Astrocyte of the spinal cord (primary cell): ENCODE measurements around the gene ZNF576.

Experiments
- DNase-seq: peaks from one replicate; pipeline ENCODE4 v3.0.0; 2011; ENCODE audit warnings: low read depth, low spot score
- H3K4me3 ChIP-seq: 2 replicates; pipeline ENCODE4 v1.5.1; 2011; ENCODE audit warnings: low read depth, mild to moderate bottlenecking, low read length, moderate library complexity
- in situ Hi-C: cut with HindIII; loops from 2 replicates; pipeline ENCODE4 v1.10.0; 2017; ENCODE audit warnings: low sequenced_read_pairs
- TF ChIP-seq, protein P1 (sequence below): IDR thresholded peaks from 2 replicates; pipeline ENCODE4 v1.5.1; 2012; ENCODE audit warnings: low read depth, mild to moderate bottlenecking, low read length, inconsistent platforms

Gene ZNF576

DNA sequence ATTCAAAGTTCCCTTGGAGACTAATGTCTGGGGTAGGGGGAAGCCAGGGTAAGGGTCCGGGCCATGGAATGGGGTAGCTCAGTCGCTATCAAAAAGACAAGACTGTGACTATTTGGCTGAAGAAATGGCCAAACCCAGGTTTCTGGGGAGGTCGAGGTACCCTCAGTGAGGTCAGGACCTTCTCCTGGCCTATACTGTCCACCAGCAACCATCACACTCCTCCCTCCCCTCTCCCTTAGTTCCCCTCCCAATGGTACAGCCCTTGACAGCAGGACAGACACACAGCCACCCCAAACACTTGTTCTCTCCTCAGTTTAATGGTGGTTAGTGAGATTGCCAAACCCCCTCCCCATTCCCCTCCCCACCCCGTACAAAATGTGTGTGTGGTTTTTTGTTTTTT, 25.7 kb downstream of the ZNF576 start:
- in situ Hi-C loops = no loop called here
- H3K4me3 ChIP-seq = no peak overlapping the region
- TF ChIP-seq, protein P1, sequence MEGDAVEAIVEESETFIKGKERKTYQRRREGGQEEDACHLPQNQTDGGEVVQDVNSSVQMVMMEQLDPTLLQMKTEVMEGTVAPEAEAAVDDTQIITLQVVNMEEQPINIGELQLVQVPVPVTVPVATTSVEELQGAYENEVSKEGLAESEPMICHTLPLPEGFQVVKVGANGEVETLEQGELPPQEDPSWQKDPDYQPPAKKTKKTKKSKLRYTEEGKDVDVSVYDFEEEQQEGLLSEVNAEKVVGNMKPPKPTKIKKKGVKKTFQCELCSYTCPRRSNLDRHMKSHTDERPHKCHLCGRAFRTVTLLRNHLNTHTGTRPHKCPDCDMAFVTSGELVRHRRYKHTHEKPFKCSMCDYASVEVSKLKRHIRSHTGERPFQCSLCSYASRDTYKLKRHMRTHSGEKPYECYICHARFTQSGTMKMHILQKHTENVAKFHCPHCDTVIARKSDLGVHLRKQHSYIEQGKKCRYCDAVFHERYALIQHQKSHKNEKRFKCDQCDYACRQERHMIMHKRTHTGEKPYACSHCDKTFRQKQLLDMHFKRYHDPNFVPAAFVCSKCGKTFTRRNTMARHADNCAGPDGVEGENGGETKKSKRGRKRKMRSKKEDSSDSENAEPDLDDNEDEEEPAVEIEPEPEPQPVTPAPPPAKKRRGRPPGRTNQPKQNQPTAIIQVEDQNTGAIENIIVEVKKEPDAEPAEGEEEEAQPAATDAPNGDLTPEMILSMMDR = no peak
- DNase-seq = no peak

DNA sequence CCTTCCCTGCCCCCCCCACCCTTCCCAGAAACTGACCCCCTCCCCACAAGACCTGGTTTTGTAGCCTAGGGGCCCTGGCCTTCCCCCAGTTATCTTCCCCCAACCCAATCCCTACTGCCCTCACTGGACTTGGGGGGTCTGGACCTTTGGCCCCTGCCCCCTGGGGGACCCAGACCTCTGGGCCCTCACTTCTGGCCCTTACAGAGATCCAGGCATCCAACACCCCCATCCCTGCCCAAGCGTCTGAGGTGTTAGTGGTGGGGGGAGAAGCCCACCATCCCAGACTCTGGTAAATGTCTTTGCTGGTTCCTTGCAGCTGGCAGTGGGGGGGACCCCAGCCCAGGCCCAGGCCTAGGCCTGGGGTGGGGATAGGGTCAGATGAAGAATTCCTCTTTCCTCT, 26.6 kb downstream of the ZNF576 start:
- TF ChIP-seq, protein P1 = no peak
- in situ Hi-C loops = no loop called here
- DNase-seq = no peak

DNA sequence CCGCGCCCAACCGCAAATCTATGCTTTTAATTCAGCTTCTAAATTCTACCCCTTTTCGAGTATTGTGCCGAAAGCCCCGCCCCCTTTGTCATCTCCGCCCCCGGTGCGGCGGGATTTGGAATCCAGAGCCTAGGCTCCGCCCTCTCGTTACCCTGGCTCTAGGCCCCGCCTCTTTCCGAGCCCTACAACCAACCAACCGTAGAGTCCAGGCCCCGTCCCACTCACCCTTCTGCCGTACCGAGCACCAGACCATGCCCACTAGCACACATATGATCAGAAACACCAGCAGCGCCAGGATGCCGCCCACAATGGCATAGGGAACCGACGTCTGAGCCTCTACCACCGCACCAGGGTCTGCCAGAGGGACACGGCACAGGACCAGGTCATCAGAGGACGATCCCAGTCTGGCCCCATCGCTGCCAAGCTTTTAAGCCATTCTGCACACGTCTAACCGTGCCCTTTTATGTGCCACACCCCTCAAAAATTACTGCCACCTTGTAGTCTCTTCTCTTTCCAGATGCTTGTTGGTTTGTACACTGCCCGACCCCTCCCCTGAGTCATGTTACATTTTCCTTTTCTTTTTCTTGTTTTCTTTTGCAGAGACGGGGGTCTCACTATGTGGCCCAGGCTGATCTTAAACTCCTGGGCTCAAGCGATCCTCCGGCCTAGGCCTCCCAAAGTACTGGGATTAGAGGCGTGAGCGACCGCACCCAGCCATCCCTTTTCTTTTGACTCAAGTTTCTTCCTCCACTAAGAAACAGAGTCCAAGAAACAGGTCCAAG, 27.7 kb downstream of the ZNF576 start:
- no peak for DNase-seq
- in situ Hi-C loops = no loop called here
- H3K4me3 ChIP-seq = no peak overlapping the region
- TF ChIP-seq, protein P1 = no peak

More for the DNA sequence above, 26.6 kb downstream of the ZNF576 start:
- no peak overlapping the region for H3K4me3 ChIP-seq

DNA sequence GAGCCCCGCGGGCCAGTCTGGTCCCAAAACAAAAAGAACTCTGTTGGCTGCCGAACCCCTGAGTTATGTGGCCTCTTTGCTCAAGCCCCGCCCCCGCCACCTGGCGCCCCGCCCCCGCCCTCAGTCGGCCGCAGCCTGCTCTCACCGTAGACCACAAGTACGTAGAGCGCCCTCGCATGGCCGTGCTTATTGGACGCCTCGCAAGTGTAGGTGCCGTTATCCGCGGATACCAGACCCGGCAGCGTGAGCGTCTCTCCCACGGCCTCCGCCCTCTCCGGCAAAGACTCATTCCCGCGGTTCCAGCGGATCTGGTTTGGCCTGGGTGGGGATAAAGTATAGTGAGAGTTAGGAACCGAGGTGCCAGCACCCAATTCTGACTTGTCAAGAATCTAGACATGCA, 28.5 kb downstream of the ZNF576 start:
- H3K4me3 ChIP-seq = no peak overlapping the region
- no peak for DNase-seq
- in situ Hi-C loops = no loop called here
- TF ChIP-seq, protein P1 = no peak

DNA sequence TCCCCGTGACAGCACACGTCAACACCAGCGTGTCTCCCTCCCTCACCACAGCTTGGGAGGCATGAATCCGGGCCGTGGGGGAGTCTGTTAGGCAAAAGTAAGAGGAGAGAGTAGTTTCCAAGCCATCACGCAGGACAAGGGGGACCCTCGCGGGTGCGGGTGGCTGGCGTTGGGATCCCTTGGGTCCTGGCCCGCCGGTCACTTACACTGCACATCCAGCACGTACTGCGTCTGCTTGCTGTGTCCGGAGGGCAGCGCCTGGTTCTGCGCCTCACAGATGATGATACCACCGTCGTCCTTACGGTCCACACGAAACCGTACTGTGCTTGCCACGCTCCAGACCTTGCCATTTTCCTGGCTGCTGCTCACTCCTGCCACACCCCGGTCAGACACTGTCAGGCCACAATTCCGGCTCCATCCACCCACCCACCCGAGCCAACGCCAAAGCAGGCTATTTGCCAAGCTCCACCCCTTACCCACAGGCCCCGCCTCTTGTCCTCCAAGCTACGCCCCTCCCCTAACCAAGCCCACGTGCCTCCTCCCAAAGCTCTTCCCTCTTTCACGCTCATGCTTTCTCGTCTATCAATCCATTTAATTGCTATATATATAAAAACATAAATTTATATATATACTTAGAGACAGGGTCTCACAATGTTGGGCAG, 29.7 kb downstream of the ZNF576 start:
- H3K4me3 ChIP-seq = no peak overlapping the region
- TF ChIP-seq, protein P1 = no peak
- in situ Hi-C loops = no loop called here
- no peak for DNase-seq

DNA sequence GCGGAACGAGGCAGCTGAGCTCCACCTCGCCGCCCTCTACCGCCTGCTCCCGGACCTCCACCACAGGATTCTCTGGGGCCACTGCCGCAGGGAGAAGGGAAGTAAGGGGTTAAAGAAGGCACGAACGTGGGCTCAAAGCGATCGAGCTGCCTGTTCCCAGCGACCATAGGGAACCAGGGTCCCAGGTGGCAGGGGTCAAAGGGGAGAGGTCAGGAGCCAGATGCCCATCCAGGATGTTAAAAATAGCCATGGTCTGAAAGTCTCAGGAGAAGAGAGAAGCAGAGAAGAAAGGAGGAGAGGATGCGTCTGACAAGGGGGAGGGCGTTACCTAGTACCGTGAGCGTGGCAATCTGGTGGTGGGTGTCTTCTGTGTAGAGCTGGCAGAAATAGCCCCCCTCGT, 30.4 kb downstream of the ZNF576 start:
- TF ChIP-seq, protein P1 = no peak
- in situ Hi-C loops = no loop called here
- DNase-seq = no peak
- no peak overlapping the region for H3K4me3 ChIP-seq
